NCI-H748 (cell line): Measurements from ENCODE around the gene ULK4.
"Not testable (repeated sequence)": the region's sequence is repeated elsewhere in the genome, so short reads cannot be mapped to it uniquely, and the experiment has no call there.

Experiments
- DNase-seq: peaks from one replicate; lab custom pipeline; 2025; ENCODE audit not compliant: unreplicated experiment; lab: John Stamatoyannopoulos, UW

Gene ULK4

GRCh38 chr3:41961751-41962679, at the start of gene ULK4:
ULK4 (minus strand) TSS chr3:41962103; CDS start chr3:41954759, 7,344 bp downstream.
- DNase-seq: peak; percentile 99

- DNase-seq: peak; percentile 4
These were observed 48.6 kb upstream of the ULK4 start for GRCh38 chr3:42010530-42010929.

DNA sequence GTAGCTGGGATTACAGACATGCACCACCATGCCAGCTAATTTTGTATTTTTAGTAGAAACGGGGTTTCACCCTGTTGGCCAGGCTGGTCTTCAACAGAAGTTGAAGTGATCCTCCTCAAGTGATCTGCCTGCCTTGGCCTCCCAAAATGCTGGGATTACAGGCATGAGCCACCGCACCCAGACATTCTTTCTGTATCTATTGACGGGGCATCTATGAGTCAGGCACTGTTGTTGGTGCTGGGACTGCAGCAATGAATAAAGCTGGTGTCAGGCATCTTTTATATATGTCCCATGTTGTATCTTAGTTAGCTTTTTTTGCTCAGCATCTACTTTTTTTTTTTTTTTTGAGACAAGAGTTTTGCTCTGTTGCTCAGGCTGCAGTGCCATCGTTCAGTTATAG, 47.6 kb upstream of the ULK4 start:
- no peak for DNase-seq

DNA sequence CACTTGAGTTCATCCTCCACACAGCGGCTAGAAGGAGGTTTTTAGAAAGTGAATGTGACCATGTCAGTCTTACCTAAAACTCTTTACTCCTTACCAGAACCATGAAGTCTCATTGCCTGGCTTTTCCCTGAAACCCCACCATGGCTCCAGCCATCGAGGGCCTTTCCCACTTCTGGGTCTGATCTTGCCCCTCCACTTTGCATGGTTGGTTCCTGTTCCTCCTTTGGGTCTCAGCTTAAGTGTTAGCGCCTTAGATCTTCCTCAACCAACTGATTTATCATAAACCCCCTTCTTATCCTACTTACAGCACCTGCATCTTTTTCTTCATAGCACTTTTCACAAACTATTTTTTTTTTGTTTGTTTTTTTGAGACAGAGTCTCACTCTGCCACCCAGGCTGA, 45.9 kb upstream of the ULK4 start:
- DNase-seq: no peak

DNA sequence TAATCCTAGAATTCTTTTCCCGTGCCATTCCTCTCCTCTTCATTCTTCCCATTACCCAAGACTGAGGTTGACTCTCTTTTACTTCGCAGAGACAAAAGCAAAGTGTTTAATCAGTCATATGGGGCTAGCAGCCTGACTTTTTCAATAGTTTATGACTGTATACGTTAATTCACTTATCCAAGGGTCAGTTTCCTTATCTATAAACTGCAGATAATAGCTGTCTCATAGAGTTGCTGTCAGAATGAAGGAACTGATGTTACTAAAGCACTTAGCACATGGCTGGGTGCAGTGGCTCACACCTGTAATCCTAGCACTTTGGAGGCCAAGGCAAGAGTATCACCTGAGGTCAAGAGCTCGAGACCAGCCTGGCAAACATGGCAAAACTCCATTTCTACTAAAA, 43.5 kb upstream of the ULK4 start:
- no peak for DNase-seq

GRCh38 chr3:42002790-42003189, 40.9 kb upstream of the ULK4 start:
- DNase-seq: no peak

DNA sequence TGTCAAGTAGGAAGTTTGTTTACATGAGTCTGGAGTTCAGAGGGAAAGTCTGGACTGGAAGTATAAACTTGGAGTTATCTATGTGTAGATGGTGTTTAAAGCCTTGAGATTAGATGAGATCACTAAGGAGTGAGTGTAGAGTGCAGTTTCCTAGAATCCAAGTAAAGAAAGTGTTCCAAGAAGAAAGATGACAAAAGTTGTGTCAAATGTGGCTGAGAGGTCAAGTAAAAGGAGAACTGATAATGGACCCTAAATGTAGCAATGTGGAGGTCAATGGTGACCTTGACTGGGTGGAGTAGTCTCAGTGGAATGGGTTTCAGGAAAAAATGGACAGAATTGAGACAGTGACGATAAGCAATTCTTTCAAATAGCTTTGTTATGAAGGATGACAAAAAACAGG, 39.9 kb upstream of the ULK4 start:
- DNase-seq: no peak

- no peak for DNase-seq
These were observed 38.0 kb upstream of the ULK4 start for GRCh38 chr3:41999909-42000308.

DNA sequence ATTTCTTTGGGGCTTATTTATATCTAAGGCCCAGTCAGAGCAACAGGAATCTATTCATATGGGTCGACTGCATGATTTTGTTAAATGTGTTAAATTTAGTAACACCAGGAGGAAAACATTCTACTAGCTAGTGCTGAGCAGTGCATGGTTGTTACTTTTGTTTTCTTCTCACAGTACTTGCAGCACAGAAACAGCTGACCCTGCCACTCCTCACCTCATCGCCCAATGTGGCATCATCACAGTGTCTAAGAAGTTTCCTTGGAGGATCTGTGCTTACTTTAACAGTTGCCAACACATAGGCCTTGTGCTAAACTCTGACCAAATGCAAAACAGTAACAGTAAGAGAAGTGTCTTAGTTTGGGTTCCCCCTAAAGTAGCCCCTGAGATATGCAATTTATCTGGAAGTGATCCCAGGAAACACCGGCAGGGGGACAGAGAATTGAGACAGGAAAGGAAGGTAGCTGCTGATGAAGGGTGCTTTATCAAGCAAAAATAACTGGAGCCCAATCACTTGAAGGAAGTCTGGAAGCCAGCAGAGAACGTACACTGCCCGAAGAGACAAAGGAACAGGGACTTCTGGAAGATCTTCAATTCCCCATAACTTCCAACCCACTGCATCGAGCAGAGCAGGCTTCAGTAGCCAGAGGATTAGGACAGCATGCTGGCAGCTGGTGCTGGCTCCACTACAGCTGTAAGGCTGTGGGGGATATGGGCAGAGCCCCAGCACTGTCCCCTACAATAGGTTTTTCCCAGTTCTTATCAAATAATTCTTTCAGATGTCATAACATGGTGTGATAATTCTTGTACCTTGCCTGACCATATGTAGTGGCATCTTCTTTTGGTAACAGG, 36.0 kb upstream of the ULK4 start:
- no peak for DNase-seq

DNA sequence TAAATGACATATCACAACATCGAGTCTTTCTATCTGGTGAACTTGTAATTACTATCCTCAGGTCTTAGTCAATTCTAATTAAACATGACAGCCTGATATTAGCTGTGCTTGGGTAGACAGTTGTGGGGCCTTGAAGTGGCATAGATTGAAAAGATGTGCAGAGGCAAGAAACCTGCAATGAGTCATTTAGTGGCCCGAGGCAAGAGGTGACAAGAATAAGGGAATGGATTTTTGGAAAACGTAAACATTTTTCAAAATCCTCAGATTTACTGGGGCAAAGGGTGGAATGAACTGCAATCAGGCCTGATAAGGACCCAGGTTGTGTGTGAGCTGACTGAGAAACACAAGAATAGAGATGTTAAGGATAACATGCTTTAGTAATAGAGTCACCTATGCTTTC, 29.5 kb upstream of the ULK4 start:
- DNase-seq: no peak

DNA sequence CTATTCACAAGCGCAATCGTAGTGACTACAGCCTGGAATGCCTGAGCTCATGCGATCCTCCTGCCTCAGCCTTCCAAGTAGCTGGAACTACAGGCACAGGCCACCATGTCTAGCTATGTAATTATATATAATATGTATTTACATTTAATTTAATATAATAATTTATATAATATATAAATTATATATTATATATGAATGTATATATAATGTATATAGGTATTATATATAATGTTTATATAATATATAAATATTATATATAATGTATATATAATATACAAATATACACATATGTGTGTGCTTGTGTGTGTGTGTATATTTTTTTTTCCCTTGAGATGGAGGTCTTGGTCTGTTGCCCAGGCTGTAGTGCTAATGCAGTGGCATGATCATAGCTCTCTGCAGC, 27.6 kb upstream of the ULK4 start:
- DNase-seq: no peak

- DNase-seq: no peak
These were observed 25.7 kb upstream of the ULK4 start for GRCh38 chr3:41987627-41988026.

DNA sequence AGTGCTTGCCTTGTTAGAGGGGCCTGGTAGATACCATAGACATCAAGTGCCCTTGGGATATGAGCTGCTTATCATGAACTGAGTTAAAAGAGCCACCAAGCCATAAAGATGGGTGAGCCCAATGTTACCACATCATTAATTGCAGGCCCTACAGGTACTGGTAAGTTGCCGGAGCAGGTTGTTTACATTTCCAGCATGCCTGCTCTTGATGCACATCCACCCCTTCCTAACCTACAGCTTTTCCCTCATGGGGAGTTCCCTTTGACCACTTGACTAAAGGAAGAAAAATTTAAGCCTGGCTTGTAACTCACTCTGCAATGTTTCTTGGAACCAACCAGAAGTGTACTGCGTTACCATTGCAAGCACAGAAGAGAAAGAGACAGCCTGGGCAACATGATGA, 24.7 kb upstream of the ULK4 start:
- DNase-seq: no peak

- DNase-seq: no peak
These were observed 23.1 kb upstream of the ULK4 start for GRCh38 chr3:41985018-41985417.

GRCh38 chr3:41983091-41983490, 21.2 kb upstream of the ULK4 start:
- DNase-seq: not testable (repeated sequence)

GRCh38 chr3:41977401-41977800, 15.5 kb upstream of the ULK4 start:
- DNase-seq: not testable (repeated sequence)

DNA sequence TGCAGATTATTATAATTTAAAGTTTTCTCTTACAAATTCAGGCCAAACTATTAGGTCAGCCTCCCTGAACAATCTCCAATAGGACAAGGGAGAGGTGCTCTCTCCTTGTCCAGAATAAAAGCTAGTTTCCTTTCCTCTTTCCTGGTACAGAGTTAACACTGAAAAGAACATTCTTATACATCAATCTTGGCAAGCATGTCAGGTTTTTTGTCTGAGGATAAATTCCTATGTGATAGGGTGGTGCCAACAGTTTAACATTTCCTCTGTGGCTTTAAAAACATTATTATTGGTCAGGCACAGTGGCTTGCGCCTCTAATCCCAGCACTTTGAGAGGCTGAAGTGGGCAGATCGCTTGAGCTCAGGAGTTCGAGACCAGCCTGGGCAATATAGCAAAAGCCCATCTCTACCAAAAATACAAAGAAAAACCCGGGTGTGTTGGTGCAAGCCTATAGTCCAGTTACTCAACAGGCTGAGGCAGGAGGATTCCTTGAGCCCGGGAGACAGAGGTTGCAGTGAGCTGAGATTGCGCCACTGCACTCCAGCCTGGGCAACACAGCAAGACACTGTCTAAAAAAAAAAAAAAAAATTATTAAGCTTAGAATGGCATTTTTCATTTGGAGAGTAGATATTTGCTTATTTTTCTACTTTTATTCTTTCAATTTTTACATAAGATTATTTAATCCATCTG, 13.7 kb upstream of the ULK4 start:
- DNase-seq: no peak

GRCh38 chr3:41974223-41974622, 12.3 kb upstream of the ULK4 start:
- DNase-seq: no peak

GRCh38 chr3:41972802-41973201, 10.9 kb upstream of the ULK4 start:
- no peak for DNase-seq

- DNase-seq: no peak
These were observed 4.3 kb upstream of the ULK4 start for GRCh38 chr3:41966206-41966605.

DNA sequence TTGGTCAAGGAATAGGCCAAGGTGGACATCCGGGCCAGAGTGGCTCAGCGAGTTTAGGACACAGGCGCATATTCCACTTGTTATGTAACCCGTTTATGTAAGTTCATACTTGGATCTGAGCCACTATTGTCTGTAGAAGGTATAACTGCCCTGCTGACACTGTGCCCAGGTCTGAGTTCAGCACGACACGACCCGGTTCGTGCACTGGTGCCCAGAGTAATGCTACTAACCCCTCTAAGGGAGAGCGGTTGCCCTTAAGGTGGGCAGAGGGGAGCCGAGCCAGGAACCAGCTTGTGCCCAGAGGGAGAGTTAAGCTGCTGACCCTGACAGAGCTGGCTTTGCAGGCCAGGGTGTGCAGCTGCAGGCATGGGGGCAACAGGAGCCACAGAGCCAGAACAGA, 1.9 kb upstream of the ULK4 start:
- DNase-seq: no peak
